Ascending aorta (tissue), 2 donors: ENCODE data around the gene EPB41L4B. TPM values are rescaled to one million over a fixed set of nuclear protein-coding genes. Genes with fewer than 3 reads are reported as not detected.
"Not testable (repeated sequence)": the region's sequence is repeated elsewhere in the genome, so short reads cannot be mapped to it uniquely, and the experiment has no call there.

ENCODE experiments used
- DNase-seq, 2 donors: peaks; one replicate each; pipeline ENCODE4 v3.0.0-alpha.2; 2019; ENCODE audit warnings: low spot score in 2 of 2
- H3K27ac ChIP-seq, 2 donors: fragments of 200-600 bp; sonication (generic); one replicate each; pipeline ENCODE4 v1.5.1; 2016 to 2017; ENCODE audit warnings: mild to moderate bottlenecking in 1 of 2
- H3K27me3 ChIP-seq: fragments of 200-600 bp; sonication (generic); one replicate; pipeline ENCODE4 v1.5.1; 2017
- H3K36me3 ChIP-seq, 2 donors: fragments of 200-600 bp; sonication (generic); one replicate each; pipeline ENCODE4 v1.5.1; 2016
- H3K4me1 ChIP-seq, 2 donors: fragments of 200-600 bp; sonication (generic); one replicate each; pipeline ENCODE4 v1.5.1; 2016 to 2017; ENCODE audit warnings: mild to moderate bottlenecking in 1 of 2
- H3K4me3 ChIP-seq, 2 donors: fragments of 200-600 bp; sonication (generic); one replicate each; pipeline ENCODE4 v1.5.1; 2016 to 2017; ENCODE audit warnings: mild to moderate bottlenecking in 1 of 2
- H3K9me3 ChIP-seq, 2 donors: fragments of 200-600 bp; sonication (generic); one replicate each; pipeline ENCODE4 v1.5.1; 2016
- intact Hi-C: fragments of 100-400 bp; cut with DNase I; formaldehyde crosslinking; loops from one replicate; pipeline ENCODE4 v1.15.1; 2023
- total RNA-seq: library from RNA; depleted of rRNA; stranded (reverse); fragments of >200 nt; gene quantifications from one replicate; pipeline ENCODE4 v1.1.0, GENCODE V29; 2016
- TF ChIP-seq, protein P1 (sequence below), 3 experiments: fragments of 200-600 bp in 2 of 3; fragments of 450-650 bp in 1 of 3; sonication (generic) in 2 of 3; IDR thresholded peaks; one replicate each; pipeline ENCODE4 v1.5.1; 2016 to 2019; ENCODE audit warnings: antibody characterized with exemption in 3 of 3, mild to moderate bottlenecking in 1 of 3, moderate library complexity in 1 of 3

Gene EPB41L4B
- total RNA-seq, 1 donor from 2014 or later, result not detected

DNA sequence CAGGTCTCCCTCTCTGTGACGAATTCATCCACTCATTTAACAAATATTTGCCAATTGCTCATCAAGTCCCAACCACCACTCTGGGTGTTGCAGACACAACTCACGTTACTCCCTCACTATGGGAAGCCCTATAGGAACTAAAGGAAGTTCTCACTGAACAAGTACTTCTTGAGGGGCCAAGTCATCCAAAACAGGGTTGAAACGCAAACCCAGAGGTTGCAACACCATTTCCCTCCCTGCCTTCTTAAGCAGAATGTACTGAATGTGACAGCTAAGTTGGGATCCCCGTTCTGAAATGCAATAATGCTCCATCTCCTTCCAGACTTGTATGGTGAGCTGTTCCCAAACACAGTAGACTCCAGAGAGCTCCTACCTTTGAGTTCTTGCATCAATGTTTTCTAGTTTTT lies 34.3 kb downstream of the EPB41L4B start:
- H3K4me1 ChIP-seq, result no peaks in the 10 kb centered on the region
- TF ChIP-seq, protein P1, sequence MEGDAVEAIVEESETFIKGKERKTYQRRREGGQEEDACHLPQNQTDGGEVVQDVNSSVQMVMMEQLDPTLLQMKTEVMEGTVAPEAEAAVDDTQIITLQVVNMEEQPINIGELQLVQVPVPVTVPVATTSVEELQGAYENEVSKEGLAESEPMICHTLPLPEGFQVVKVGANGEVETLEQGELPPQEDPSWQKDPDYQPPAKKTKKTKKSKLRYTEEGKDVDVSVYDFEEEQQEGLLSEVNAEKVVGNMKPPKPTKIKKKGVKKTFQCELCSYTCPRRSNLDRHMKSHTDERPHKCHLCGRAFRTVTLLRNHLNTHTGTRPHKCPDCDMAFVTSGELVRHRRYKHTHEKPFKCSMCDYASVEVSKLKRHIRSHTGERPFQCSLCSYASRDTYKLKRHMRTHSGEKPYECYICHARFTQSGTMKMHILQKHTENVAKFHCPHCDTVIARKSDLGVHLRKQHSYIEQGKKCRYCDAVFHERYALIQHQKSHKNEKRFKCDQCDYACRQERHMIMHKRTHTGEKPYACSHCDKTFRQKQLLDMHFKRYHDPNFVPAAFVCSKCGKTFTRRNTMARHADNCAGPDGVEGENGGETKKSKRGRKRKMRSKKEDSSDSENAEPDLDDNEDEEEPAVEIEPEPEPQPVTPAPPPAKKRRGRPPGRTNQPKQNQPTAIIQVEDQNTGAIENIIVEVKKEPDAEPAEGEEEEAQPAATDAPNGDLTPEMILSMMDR (IDR thresholded peaks at IDR 0.05), result no peak
- DNase-seq, result no peak
- H3K27me3 ChIP-seq, result no peaks in the 10 kb centered on the region
- H3K9me3 ChIP-seq, result no peaks in the 10 kb centered on the region
- H3K36me3 ChIP-seq, result no peaks in the 10 kb centered on the region
- H3K4me3 ChIP-seq, result no peak overlapping the region
- H3K27ac ChIP-seq, result no peak overlapping the region
- intact Hi-C loops, result no loop called here

DNA sequence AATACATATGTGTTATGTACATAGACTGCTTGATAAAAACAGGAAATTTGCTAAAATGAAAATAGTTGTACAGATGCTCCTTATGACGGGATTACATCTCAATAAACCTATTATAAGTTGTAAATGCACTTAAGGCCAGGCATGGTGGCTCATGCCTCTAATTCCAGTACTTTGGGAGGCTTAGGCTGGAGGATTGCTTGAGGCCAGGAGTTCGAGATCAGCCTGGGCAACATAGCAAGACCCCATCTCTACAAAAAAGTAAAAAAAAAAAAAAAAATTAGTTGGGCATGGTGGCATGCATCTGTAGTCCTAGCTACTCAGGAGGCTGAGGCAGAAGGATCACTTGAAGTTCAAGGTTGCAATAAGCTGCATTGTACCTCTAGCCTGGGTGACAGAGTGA lies 37.2 kb downstream of the EPB41L4B start:
- DNase-seq, H3K27ac ChIP-seq, intact Hi-C loops, H3K27me3 ChIP-seq, H3K9me3 ChIP-seq, H3K4me3 ChIP-seq, H3K36me3 ChIP-seq, H3K4me1 ChIP-seq: not testable (repeated sequence)

DNA sequence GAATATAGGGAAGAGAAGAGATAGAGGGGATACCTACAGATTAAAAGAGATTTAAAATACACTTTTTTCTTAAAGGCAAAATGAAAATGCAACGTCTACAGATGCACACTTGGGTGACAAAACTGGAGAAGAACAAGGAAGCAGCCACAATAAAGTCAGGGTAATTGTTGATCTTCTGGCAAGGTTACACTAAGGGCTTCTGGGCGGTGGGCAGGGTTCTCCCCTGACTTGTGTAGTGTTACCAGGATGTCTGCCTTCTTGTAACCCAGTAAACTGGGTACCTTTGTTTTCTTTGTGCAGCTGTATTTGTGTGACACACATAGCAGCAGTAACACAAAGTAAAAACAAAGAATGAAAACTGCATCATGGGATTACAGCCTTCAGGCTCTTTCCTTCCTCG lies 37.8 kb downstream of the EPB41L4B start:
- no peaks in the 10 kb centered on the region for H3K36me3 ChIP-seq
- TF ChIP-seq, protein P1 (IDR thresholded peaks at IDR 0.05), result no peak
- no peak overlapping the region for H3K27ac ChIP-seq
- intact Hi-C loops, result no loop called here
- no peak for DNase-seq
- no peaks in the 10 kb centered on the region for H3K9me3 ChIP-seq
- no peaks in the 10 kb centered on the region for H3K27me3 ChIP-seq
- no peaks in the 10 kb centered on the region for H3K4me1 ChIP-seq
- H3K4me3 ChIP-seq, result no peak overlapping the region

DNA sequence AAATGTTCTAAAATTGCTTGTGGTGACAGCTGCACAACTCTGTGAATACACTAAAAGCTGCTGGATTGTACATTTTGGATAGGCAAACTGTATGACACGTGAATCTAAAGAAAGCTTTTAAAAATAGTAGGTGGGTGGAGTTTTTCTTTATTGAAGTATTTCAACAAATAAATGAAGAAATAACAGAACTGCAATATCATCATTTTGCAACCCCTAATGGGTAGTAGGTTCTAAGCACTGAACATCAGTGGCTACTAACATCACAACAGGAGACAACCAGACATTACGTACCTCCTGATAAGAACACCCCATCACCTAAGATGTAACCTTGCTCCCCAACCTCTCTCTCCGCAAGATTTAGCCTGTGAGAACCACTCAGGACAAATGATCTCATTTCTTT lies 38.6 kb downstream of the EPB41L4B start:
- Histone ChIP-seq H3K4me1 (no peaks in the 10 kb centered on the region), H3K9me3 (no peaks in the 10 kb centered on the region), H3K27me3 (no peaks in the 10 kb centered on the region), H3K27ac (no peak overlapping the region), H3K4me3 (no peak overlapping the region), H3K36me3 (no peaks in the 10 kb centered on the region)
- TF ChIP-seq, protein P1 (IDR thresholded peaks at IDR 0.05), result no peak
- no peak for DNase-seq
- intact Hi-C loops, result no loop called here

DNA sequence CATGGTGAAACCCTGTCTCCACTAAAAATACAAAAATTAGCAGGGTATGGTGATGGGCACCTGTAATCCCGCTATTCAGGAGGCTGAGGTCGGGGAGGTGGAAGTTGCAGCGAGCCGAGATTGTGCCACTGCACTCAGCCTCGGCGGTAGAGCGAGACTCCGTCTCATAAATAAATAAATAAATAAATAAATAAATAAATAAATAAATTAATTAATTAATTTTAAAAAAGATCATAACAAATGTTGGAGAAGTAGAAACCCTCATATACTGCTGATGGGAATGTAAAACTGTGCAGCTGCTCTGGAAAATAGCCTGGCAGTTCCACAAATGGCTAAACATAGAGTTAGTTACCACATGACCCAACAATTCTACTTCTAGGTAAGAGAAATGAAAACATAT lies 39.3 kb downstream of the EPB41L4B start:
- no peaks in the 10 kb centered on the region for H3K9me3 ChIP-seq
- H3K27me3 ChIP-seq, result no peaks in the 10 kb centered on the region
- TF ChIP-seq, protein P1 (IDR thresholded peaks at IDR 0.05), result no peak
- H3K4me1 ChIP-seq, result no peaks in the 10 kb centered on the region
- intact Hi-C loops, result no loop called here
- no peak for DNase-seq
- H3K27ac ChIP-seq, result no peak overlapping the region
- no peaks in the 10 kb centered on the region for H3K36me3 ChIP-seq
- no peak overlapping the region for H3K4me3 ChIP-seq

DNA sequence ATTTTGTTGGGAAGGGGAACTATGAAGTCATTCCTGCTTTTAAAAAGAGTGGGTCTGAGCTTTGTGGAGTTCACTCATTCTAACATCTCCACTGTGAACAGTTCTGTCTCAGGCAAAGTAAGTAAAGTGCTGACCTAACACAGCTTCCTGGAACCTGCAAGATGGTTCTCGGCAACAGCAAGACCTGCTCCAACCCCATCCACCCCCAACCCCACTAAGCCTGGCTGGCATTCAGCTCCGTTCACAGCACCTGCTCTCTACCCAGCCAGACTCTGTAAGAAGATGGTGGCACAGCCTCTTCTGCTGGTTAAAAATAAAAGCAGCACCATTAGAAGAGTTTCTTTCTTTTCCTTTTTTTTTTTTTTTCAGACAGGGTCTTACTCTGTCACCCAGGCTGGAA lies 42.0 kb downstream of the EPB41L4B start:
- DNase-seq, result no peak
- H3K27ac ChIP-seq, result no peak overlapping the region
- intact Hi-C loops, result no loop called here
- H3K36me3 ChIP-seq, result no peaks in the 10 kb centered on the region
- TF ChIP-seq, protein P1 (IDR thresholded peaks at IDR 0.05), result no peak
- H3K9me3 ChIP-seq, result no peaks in the 10 kb centered on the region
- no peaks in the 10 kb centered on the region for H3K4me1 ChIP-seq
- no peaks in the 10 kb centered on the region for H3K27me3 ChIP-seq
- no peak overlapping the region for H3K4me3 ChIP-seq
